Pancreas (tissue), 10 donors: Measurements from ENCODE around the gene FAT4. TPM values are rescaled to one million over a fixed set of nuclear protein-coding genes. Genes with fewer than 3 reads are reported as not detected.

Experiments
- ATAC-seq, 4 donors: fragments of 200-7000 bp; cut with Tn5 transposase; one replicate each; pipeline versions ENCODE4 v1.8.0 to v1.9.1; 2020; ENCODE audit warnings: mild to moderate bottlenecking in 4 of 4, moderate library complexity in 4 of 4
- DNase-seq, 6 donors: peaks; one replicate each; pipeline ENCODE4 v3.0.0-alpha.2; 2020
- FAIRE-seq: peaks from 2 replicates; lab custom pipeline; 2012; peaks lifted over from hg19 to GRCh38; lab: Jason Lieb, UNC
- H3K27ac ChIP-seq, 4 donors: fragments of 200-600 bp; sonication (generic); 1 replicate in 3 of 4; 2 replicates in 1 of 4; pipeline versions ENCODE4 v1.5.0 to v1.8.0; 2020
- H3K27me3 ChIP-seq, 4 donors: fragments of 200-600 bp; one replicate each; pipeline ENCODE4 v1.8.0; 2021
- H3K36me3 ChIP-seq, 3 donors: fragments of 200-600 bp; sonication (generic) in 1 of 3; one replicate each; pipeline versions ENCODE4 v1.5.0 to v1.8.0; 2020 to 2021
- H3K4me1 ChIP-seq, 3 donors: fragments of 200-600 bp; one replicate each; pipeline ENCODE4 v1.8.0; 2021
- H3K4me3 ChIP-seq, 4 donors: fragments of 200-600 bp; sonication (generic) in 2 of 4; one replicate each; pipeline versions ENCODE4 v1.5.0 to v1.8.0; 2020 to 2021
- H3K9me3 ChIP-seq, 4 donors: fragments of 200-600 bp; one replicate each; pipeline ENCODE4 v1.8.0; 2021
- CTCF ChIP-seq, 4 donors: fragments of 200-600 bp; sonication (generic) in 3 of 4; IDR thresholded peaks; one replicate each; pipeline versions ENCODE4 v1.5.0 to v1.8.0; 2021; ENCODE audit warnings: antibody characterized with exemption in 4 of 4
- WGBS, 2 donors: extraction: QIAGEN DNeasy Blood & Tissue Kit; methylation state at CpG; one replicate each; pipeline ENCODE4 v1.1.7; 2013; 5-methylcytosine and 5-hydroxymethylcytosine counted together
- intact Hi-C, 3 donors: fragments of 100-400 bp; cut with DNase I; formaldehyde crosslinking; loops; one replicate each; pipeline versions ENCODE4 v1.11.1 to v1.14.2; 2022
- polyA plus RNA-seq, 2 donors: library from polyadenylated mRNA; stranded (reverse); fragments of 200-250 nt; gene quantifications; one replicate each; pipeline ENCODE4 v1.2.3, GENCODE V29; 2013
- total RNA-seq, 6 donors: library from RNA; stranded (reverse); fragmentation: NEBNext Ultra II Directional in 4 of 6; extraction: Animal tissue kit (Norgen Biotek cat#: 25700) in 4 of 6; gene quantifications; one replicate each; pipeline versions ENCODE4 v1.2.1 to v1.2.4, GENCODE V29; 2021 to 2023
- donor health status: healthy with polysubstance abuse.
- donor health status: DM: no; HTN: no; CAD: no; lungs with moderate emphysema.
- donor health status: DM: no; HTN: no; CAD: no.
- donor health status: control.
- donor health status: control.
- donor health status: Bipolar disorder and iron deficiency.
- donor health status: DM: yes; HTN: yes; CAD: no.
- donor health status: DM: no; HTN: no; CAD: no.
- donor health status: DM: no; HTN: no; CAD: no.
- donor health status: DM: yes; HTN: yes; CAD: no.

FAT4 gene
- total and polyA plus RNA-seq, 8 donors: 0.27 to 2.6 (median 1.3) TPM

GRCh38 chr4:125334926-125335325 is 20.2 kb downstream of the FAT4 start:
- no peak for TF ChIP-seq CTCF (IDR thresholded peaks at IDR 0.05)
- Histone ChIP-seq H3K36me3 (no peaks in the 10 kb centered on the region), H3K4me3 (no peak overlapping the region), H3K27ac (no peak overlapping the region), H3K9me3 (no peaks in the 10 kb centered on the region), H3K27me3 (peaks cover 0 to 3% (median 0%) of the 10 kb centered on the region in 4 donors), H3K4me1 (no peaks in the 10 kb centered on the region)
- DNase-seq (no peak), ATAC-seq (no peak), FAIRE-seq (no peak)
- 29 to 45% methylated on average over 1 of the region's 1 CpG for WGBS, 2 donors
- intact Hi-C loops: no loop called here

GRCh38 chr4:125338814-125339213 is 24.1 kb downstream of the FAT4 start:
- no peaks in the 10 kb centered on the region for H3K36me3 ChIP-seq
- FAIRE-seq (no peak), ATAC-seq (no peak), DNase-seq (no peak)
- H3K4me3 ChIP-seq: no peak overlapping the region
- no peak for TF ChIP-seq CTCF (IDR thresholded peaks at IDR 0.05)
- no peaks in the 10 kb centered on the region for H3K9me3 ChIP-seq
- 49 to 55% methylated on average over 4 of the region's 4 CpGs for WGBS, 2 donors
- no peaks in the 10 kb centered on the region for H3K4me1 ChIP-seq
- H3K27ac ChIP-seq: no peak overlapping the region
- intact Hi-C loops: no loop called here
- peaks cover 0 to 4% (median 0%) of the 10 kb centered on the region in 4 donors for H3K27me3 ChIP-seq

GRCh38 chr4:125344198-125344597 is 29.4 kb downstream of the FAT4 start:
- TF ChIP-seq CTCF (IDR thresholded peaks at IDR 0.05): no peak

GRCh38 chr4:125346616-125347015 is 31.9 kb downstream of the FAT4 start:
- FAIRE-seq: no peak
- Histone ChIP-seq H3K27ac (no peak overlapping the region), H3K9me3 (no peaks in the 10 kb centered on the region), H3K4me1 (no peaks in the 10 kb centered on the region), H3K27me3 (no peaks in the 10 kb centered on the region), H3K36me3 (no peaks in the 10 kb centered on the region), H3K4me3 (no peak overlapping the region)
- DNase-seq: no peak
- no peak for ATAC-seq
- no peak for TF ChIP-seq CTCF (IDR thresholded peaks at IDR 0.05)
- 62 to 78% methylated on average over 4 of the region's 4 CpGs for WGBS, 2 donors
- intact Hi-C loops: no loop called here

More at GRCh38 chr4:125344198-125344597, 29.4 kb downstream of the FAT4 start:
- DNase-seq (no peak), ATAC-seq (no peak), FAIRE-seq (no peak)
- H3K27ac ChIP-seq: no peak overlapping the region
- no peak overlapping the region for H3K4me3 ChIP-seq
- WGBS, 2 donors: 47 to 62% methylated on average over 2 of the region's 2 CpGs
- H3K27me3 ChIP-seq: peaks cover 0 to 4% (median 0%) of the 10 kb centered on the region in 4 donors
- no peaks in the 10 kb centered on the region for H3K4me1 ChIP-seq
- no peaks in the 10 kb centered on the region for H3K9me3 ChIP-seq
- H3K36me3 ChIP-seq: no peaks in the 10 kb centered on the region
- intact Hi-C loops: no loop called here

GRCh38 chr4:125350470-125351135 is 35.8 kb downstream of the FAT4 start:
- H3K4me1 ChIP-seq: no peaks in the 10 kb centered on the region
- no peaks in the 10 kb centered on the region for H3K27me3 ChIP-seq
- no peak for TF ChIP-seq CTCF (IDR thresholded peaks at IDR 0.05)
- intact Hi-C loops: no loop called here
- 73 to 81% methylated on average over 4 of the region's 4 CpGs for WGBS, 2 donors
- no peaks in the 10 kb centered on the region for H3K36me3 ChIP-seq
- FAIRE-seq (no peak), ATAC-seq (no peak), DNase-seq (no peak)
- no peak overlapping the region for H3K4me3 ChIP-seq
- no peaks in the 10 kb centered on the region for H3K9me3 ChIP-seq
- H3K27ac ChIP-seq: no peak overlapping the region
